ENCODE results near the gene SLC12A2.

The SLC12A2 gene

GRCh38 chr5:128174951-128175350, 91.4 kb downstream of the SLC12A2 start:
- DNase-seq, result no peak

GRCh38 chr5:128192368-128192767, 108.8 kb downstream of the SLC12A2 start:
- no peak for DNase-seq

- no peak for DNase-seq
These were observed 110.3 kb downstream of the SLC12A2 start for GRCh38 chr5:128193665-128194390.

GRCh38 chr5:128195316-128195715, 111.8 kb downstream of the SLC12A2 start:
- DNase-seq, result no peak

- DNase-seq, result no peak
These were observed 112.5 kb downstream of the SLC12A2 start for GRCh38 chr5:128196080-128196479.

GRCh38 chr5:128196791-128197190, 113.2 kb downstream of the SLC12A2 start:
- DNase-seq, result no peak

GRCh38 chr5:128197896-128198522, 114.4 kb downstream of the SLC12A2 start:
- DNase-seq, result no peak

- no peak for DNase-seq
These were observed 115.5 kb downstream of the SLC12A2 start for GRCh38 chr5:128199104-128199503.

- DNase-seq, result no peak
These were observed 116.0 kb downstream of the SLC12A2 start for GRCh38 chr5:128199611-128200010.

- peak; percentile 84 for DNase-seq
These were observed 117.7 kb downstream of the SLC12A2 start for GRCh38 chr5:128201065-128201926.

GRCh38 chr5:128202320-128202719, 118.8 kb downstream of the SLC12A2 start:
- no peak for DNase-seq

GRCh38 chr5:128208436-128208835, 124.9 kb downstream of the SLC12A2 start:
- DNase-seq, result no peak

- DNase-seq, result no peak
These were observed 128.7 kb downstream of the SLC12A2 start for GRCh38 chr5:128212191-128212806.

- DNase-seq, result no peak
These were observed 129.8 kb downstream of the SLC12A2 start for GRCh38 chr5:128213340-128213739.

GRCh38 chr5:128213833-128214232, 130.3 kb downstream of the SLC12A2 start:
- DNase-seq, result no peak

- no peak for DNase-seq
These were observed 132.7 kb downstream of the SLC12A2 start for GRCh38 chr5:128216285-128216684.

- no peak for DNase-seq
These were observed 133.4 kb downstream of the SLC12A2 start for GRCh38 chr5:128216860-128217531.

- no peak for DNase-seq
These were observed 137.3 kb downstream of the SLC12A2 start for GRCh38 chr5:128220841-128221240.

GRCh38 chr5:128224336-128224735, 140.8 kb downstream of the SLC12A2 start:
- no peak for DNase-seq

GRCh38 chr5:128225245-128226030, 141.9 kb downstream of the SLC12A2 start:
- no peak for DNase-seq

GRCh38 chr5:128228008-128228407, 144.4 kb downstream of the SLC12A2 start:
- no peak for DNase-seq

GRCh38 chr5:128228521-128228920, 145.0 kb downstream of the SLC12A2 start:
- no peak for DNase-seq
